ENCODE data around the gene GRM8.

The GRM8 gene

DNA sequence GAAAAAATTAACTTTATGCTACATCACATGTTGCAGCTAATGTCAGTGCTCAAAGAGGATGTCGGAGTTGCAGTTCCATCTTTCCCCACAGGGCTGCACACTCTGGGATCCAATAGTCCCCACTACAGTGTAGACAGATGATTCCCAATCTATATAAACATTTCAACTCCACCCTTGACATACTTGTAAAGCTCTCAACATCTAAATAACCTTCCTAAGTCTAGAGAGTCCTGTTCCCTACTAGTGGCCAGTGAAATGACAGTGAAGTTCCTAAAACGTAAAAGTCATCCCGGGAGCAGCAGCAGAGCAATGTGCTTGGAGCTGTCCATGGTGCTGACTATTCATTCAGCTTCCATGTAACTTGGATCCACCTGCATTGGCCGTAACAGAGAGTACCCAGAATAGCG is 145.1 kb downstream of the GRM8 start:
- no peak overlapping the region for H3K4me3 Mint-ChIP-seq
- ATAC-seq (replicated peaks; ENCODE audit: extremely low read depth, poor library complexity, severe bottlenecking) = no peak
- H3K9me3 Mint-ChIP-seq = peaks cover 27% of the 10 kb centered on the region
- H3K36me3 Mint-ChIP-seq (ENCODE audit: insufficient read depth) = no peaks in the 10 kb centered on the region
- peaks cover 23% of the 10 kb centered on the region for H3K27me3 Mint-ChIP-seq
- H3K4me1 Mint-ChIP-seq = no peaks in the 10 kb centered on the region
- H3K27ac Mint-ChIP-seq (ENCODE audit: low read depth) = no peak overlapping the region
- no peak for DNase-seq (ENCODE audit: low spot score in 2 of 2)

DNA sequence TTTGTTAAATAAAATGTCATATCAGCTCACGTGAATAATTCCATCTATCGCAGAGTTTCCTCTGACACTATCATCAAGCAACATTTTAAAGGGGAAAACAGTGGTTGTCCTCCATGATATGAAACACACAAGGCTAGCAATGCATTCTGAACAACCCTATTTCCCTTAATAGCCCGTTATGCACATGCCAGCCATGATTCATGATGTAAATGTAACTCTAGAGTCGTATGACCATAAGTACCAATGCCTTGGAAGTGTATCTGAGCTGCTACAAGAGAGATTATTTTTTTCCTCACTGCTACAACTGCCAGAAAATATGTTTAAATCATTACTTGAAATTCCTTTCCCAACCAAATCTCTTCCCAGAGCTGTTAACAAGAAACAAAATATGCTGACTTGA is 159.4 kb downstream of the GRM8 start:
- no peak for ATAC-seq (replicated peaks; ENCODE audit: extremely low read depth, poor library complexity, severe bottlenecking)
- Mint-ChIP-seq H3K27me3 (no peaks in the 10 kb centered on the region), H3K4me3 (no peak overlapping the region), H3K36me3 (ENCODE audit: insufficient read depth) (no peaks in the 10 kb centered on the region), H3K9me3 (no peaks in the 10 kb centered on the region), H3K4me1 (no peaks in the 10 kb centered on the region), H3K27ac (ENCODE audit: low read depth) (no peak overlapping the region)
- no peak for DNase-seq (ENCODE audit: low spot score in 2 of 2)

DNA sequence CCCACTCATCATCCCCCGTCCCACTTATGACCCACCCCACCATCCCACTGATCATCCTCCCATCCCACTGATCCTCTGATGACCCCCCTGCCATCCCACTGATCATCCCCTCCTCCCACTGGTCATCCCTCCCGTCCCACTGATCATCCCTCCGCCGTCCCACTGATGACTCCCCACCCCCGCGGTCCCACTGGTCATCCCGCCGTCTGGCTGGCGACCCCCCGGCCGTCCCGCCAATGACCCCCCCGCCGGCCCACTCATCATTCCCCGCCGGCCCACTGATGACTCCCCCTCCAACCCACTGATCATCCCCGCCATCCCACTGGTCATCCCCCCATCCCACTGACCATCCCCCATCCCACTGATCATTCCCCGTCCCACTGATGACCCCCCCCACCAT is 161.1 kb downstream of the GRM8 start:
- Mint-ChIP-seq H3K4me1 (no peaks in the 10 kb centered on the region), H3K36me3 (ENCODE audit: insufficient read depth) (peaks cover 2% of the 10 kb centered on the region), H3K4me3 (no peak overlapping the region), H3K27ac (ENCODE audit: low read depth) (no peak overlapping the region), H3K9me3 (no peaks in the 10 kb centered on the region), H3K27me3 (no peaks in the 10 kb centered on the region)
- ATAC-seq (replicated peaks; ENCODE audit: extremely low read depth, poor library complexity, severe bottlenecking) (no peak), DNase-seq (ENCODE audit: low spot score in 2 of 2) (no peak)

DNA sequence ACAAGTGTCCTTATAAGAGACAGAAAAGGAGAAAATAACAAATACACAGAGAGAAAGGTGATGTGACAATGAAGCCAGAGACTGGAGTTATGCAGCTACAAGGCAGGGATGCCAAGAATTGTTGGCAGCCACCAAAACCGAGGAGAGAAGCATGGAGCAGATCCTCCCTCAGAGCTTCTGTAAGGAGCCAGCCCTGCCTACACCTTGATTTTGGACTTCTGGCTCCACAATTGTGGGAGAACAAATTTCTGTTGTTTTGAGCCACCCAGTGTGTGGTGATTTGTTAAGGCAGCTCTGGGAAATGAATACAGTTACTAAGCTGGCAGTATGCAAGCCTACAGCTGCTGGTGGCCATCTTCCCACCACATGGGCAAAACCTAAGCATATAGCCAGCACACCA is 163.6 kb downstream of the GRM8 start:
- no peaks in the 10 kb centered on the region for H3K27me3 Mint-ChIP-seq
- no peak overlapping the region for H3K27ac Mint-ChIP-seq (ENCODE audit: low read depth)
- H3K36me3 Mint-ChIP-seq (ENCODE audit: insufficient read depth) = peaks cover 2% of the 10 kb centered on the region
- DNase-seq (ENCODE audit: low spot score in 2 of 2) = no peak
- ATAC-seq (replicated peaks; ENCODE audit: extremely low read depth, poor library complexity, severe bottlenecking) = no peak
- no peaks in the 10 kb centered on the region for H3K9me3 Mint-ChIP-seq
- no peak overlapping the region for H3K4me3 Mint-ChIP-seq
- no peaks in the 10 kb centered on the region for H3K4me1 Mint-ChIP-seq

DNA sequence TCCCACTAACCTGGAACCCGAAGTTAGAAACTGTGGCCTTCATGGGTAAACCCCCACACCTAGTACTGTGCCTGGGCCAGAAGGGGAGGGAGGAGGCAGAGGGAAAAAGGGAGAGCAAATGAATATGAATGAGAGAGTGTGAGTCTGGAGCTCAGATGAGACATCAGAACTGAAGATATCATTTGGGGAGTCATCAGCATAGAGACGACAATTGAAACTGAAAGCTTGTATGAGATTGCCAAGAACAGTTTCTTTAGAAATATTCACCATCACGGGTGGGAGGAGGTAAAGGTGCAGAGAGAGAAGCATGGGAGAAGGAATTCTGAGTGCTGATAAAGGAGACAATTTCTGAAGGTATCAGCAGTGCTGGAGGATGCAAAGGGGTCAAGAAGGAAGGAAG is 171.2 kb downstream of the GRM8 start:
- Mint-ChIP-seq H3K27me3 (peaks cover 18% of the 10 kb centered on the region), H3K27ac (ENCODE audit: low read depth) (no peak overlapping the region), H3K4me3 (no peak overlapping the region), H3K9me3 (peaks cover 5% of the 10 kb centered on the region), H3K4me1 (no peaks in the 10 kb centered on the region), H3K36me3 (ENCODE audit: insufficient read depth) (no peaks in the 10 kb centered on the region)
- ATAC-seq (replicated peaks; ENCODE audit: extremely low read depth, poor library complexity, severe bottlenecking) (no peak), DNase-seq (ENCODE audit: low spot score in 2 of 2) (no peak)

DNA sequence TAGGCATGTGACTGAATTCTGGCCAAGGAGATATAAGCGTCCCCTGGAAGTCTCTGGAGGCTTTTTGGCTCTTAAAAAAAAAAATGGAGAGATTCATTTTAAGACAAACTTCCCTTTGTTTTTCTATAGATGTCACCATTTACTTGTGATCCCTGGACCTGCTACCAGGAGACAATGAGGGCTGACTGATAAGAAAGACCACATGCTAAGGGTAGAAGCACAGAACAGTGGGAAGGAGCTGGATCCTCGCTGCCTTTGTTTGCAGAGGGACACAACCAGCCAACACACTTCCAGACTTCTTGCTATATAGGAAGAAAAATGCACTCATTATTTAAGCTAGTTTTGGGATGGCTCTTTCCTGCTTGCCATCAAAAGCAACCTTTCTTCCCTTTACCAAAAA is 172.2 kb downstream of the GRM8 start:
- H3K4me3 Mint-ChIP-seq = no peak overlapping the region
- no peak for DNase-seq (ENCODE audit: low spot score in 2 of 2)
- peaks cover 5% of the 10 kb centered on the region for H3K9me3 Mint-ChIP-seq
- H3K27ac Mint-ChIP-seq (ENCODE audit: low read depth) = no peak overlapping the region
- peaks cover 18% of the 10 kb centered on the region for H3K27me3 Mint-ChIP-seq
- H3K4me1 Mint-ChIP-seq = no peaks in the 10 kb centered on the region
- no peaks in the 10 kb centered on the region for H3K36me3 Mint-ChIP-seq (ENCODE audit: insufficient read depth)
- no peak for ATAC-seq (replicated peaks; ENCODE audit: extremely low read depth, poor library complexity, severe bottlenecking)

DNA sequence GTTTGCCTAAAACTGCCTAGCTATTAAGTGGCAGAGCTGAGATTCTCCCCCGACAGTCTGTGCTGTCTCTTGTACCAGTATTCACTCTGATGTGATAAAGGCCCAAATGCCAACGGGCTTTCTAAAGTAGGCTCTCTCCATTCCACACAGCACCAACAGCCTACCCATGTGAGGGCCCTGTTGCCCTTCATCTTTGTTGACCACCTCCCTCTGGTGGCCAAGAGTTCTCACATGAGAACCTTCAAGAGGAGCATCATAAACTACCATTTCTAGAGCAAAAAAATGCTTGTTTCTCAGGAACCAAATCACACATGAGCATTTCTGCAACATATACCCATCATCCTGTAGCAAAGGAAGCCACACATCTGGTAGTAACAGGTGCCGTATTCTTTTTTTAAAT is 185.8 kb downstream of the GRM8 start:
- no peaks in the 10 kb centered on the region for H3K36me3 Mint-ChIP-seq (ENCODE audit: insufficient read depth)
- peaks cover 13% of the 10 kb centered on the region for H3K27me3 Mint-ChIP-seq
- peaks cover 10% of the 10 kb centered on the region for H3K9me3 Mint-ChIP-seq
- no peak for ATAC-seq (replicated peaks; ENCODE audit: extremely low read depth, poor library complexity, severe bottlenecking)
- no peak overlapping the region for H3K27ac Mint-ChIP-seq (ENCODE audit: low read depth)
- no peaks in the 10 kb centered on the region for H3K4me1 Mint-ChIP-seq
- H3K4me3 Mint-ChIP-seq = no peak overlapping the region
- DNase-seq (ENCODE audit: low spot score in 2 of 2) = no peak

DNA sequence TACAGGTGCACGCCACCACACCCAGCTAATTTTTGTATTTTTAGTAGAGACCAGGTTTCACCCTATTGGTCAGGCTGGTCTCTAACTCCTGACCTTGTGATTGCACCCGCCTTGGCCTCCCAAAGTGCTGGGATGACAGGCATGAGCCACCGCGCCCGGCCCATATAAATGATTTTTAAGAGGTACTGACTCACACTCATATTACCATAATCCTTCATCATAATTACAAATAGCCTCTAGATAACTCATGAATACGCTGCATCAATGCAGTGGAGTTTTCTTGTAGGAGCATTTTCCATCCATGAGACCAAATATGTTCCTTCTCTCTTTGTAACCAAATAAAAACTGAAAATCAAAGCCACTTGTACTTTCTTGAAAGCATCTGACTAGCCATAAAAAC is 193.3 kb downstream of the GRM8 start:
- no peaks in the 10 kb centered on the region for H3K36me3 Mint-ChIP-seq (ENCODE audit: insufficient read depth)
- no peak for ATAC-seq (replicated peaks; ENCODE audit: extremely low read depth, poor library complexity, severe bottlenecking)
- H3K4me1 Mint-ChIP-seq = no peaks in the 10 kb centered on the region
- no peak overlapping the region for H3K27ac Mint-ChIP-seq (ENCODE audit: low read depth)
- DNase-seq (ENCODE audit: low spot score in 2 of 2) = no peak
- peaks cover 18% of the 10 kb centered on the region for H3K9me3 Mint-ChIP-seq
- peaks cover 16% of the 10 kb centered on the region for H3K27me3 Mint-ChIP-seq
- no peak overlapping the region for H3K4me3 Mint-ChIP-seq

DNA sequence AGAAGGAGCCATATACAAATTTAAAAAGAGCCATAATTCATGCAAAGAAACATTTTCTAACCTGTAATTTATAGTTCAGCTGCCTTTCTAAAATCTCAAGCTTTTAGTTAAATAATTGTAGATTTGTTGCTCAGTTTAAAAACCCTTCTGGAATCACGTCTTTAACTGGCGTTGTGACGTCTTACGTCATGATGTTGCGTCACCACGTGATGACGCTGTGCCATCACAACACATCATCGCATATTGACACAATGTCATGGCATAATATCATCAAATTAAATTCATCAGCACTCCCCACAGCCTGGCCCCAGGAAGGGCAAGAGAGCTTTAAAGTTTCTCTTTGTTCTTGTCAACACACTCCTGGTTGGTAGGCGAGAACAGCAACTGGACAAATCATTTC is 194.8 kb downstream of the GRM8 start:
- no peaks in the 10 kb centered on the region for H3K36me3 Mint-ChIP-seq (ENCODE audit: insufficient read depth)
- no peak overlapping the region for H3K27ac Mint-ChIP-seq (ENCODE audit: low read depth)
- peaks cover 9% of the 10 kb centered on the region for H3K9me3 Mint-ChIP-seq
- ATAC-seq (replicated peaks; ENCODE audit: extremely low read depth, poor library complexity, severe bottlenecking) (no peak), DNase-seq (ENCODE audit: low spot score in 2 of 2) (no peak)
- no peak overlapping the region for H3K4me3 Mint-ChIP-seq
- H3K4me1 Mint-ChIP-seq = no peaks in the 10 kb centered on the region
- H3K27me3 Mint-ChIP-seq = peaks cover 12% of the 10 kb centered on the region

DNA sequence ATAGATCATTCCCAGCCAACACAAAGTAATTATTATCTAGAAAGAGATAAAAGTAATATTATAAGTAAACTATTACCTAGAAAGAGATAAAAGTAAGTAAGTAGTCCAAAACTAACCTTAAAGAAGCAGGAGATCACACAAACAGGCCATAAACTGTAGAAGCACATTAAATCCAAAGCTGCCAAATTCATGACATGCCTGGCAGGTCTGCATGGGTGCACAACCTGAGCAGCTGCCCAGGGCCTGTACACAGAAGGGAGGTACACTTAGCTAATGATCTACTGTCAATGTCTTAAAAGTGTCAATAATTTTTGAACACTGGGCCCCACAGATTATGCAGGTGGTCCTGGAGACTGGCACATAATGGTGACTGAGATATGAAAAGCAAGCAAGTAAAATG is 196.5 kb downstream of the GRM8 start:
- Mint-ChIP-seq H3K4me3 (no peak overlapping the region), H3K9me3 (peaks cover 4% of the 10 kb centered on the region), H3K27ac (ENCODE audit: low read depth) (no peak overlapping the region), H3K36me3 (ENCODE audit: insufficient read depth) (no peaks in the 10 kb centered on the region), H3K27me3 (no peaks in the 10 kb centered on the region), H3K4me1 (no peaks in the 10 kb centered on the region)
- ATAC-seq (replicated peaks; ENCODE audit: extremely low read depth, poor library complexity, severe bottlenecking) (no peak), DNase-seq (ENCODE audit: low spot score in 2 of 2) (no peak)

DNA sequence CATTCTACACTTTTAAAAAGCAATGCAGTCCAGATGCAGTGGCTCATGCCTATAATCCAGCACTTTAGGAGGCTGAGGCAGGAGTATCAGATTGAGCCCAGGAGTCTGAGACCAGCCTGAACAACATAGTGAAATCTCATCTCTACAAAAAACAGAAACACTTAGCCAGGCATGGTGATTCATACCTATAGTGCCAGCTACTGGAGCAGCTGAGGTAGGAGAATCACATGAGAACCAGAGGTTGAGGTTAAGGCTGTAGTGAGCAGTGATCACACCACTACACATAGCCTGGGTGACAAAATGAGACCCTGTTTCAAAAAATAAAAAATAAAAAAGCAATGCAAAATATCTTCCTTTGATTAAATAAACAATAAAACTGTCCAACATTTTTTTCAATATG is 205.2 kb downstream of the GRM8 start:
- DNase-seq (ENCODE audit: low spot score in 2 of 2) = no peak
- Mint-ChIP-seq H3K36me3 (ENCODE audit: insufficient read depth) (no peaks in the 10 kb centered on the region), H3K27me3 (no peaks in the 10 kb centered on the region), H3K4me3 (no peak overlapping the region), H3K4me1 (no peaks in the 10 kb centered on the region), H3K27ac (ENCODE audit: low read depth) (no peak overlapping the region), H3K9me3 (peaks cover 13% of the 10 kb centered on the region)
- no peak for ATAC-seq (replicated peaks; ENCODE audit: extremely low read depth, poor library complexity, severe bottlenecking)

DNA sequence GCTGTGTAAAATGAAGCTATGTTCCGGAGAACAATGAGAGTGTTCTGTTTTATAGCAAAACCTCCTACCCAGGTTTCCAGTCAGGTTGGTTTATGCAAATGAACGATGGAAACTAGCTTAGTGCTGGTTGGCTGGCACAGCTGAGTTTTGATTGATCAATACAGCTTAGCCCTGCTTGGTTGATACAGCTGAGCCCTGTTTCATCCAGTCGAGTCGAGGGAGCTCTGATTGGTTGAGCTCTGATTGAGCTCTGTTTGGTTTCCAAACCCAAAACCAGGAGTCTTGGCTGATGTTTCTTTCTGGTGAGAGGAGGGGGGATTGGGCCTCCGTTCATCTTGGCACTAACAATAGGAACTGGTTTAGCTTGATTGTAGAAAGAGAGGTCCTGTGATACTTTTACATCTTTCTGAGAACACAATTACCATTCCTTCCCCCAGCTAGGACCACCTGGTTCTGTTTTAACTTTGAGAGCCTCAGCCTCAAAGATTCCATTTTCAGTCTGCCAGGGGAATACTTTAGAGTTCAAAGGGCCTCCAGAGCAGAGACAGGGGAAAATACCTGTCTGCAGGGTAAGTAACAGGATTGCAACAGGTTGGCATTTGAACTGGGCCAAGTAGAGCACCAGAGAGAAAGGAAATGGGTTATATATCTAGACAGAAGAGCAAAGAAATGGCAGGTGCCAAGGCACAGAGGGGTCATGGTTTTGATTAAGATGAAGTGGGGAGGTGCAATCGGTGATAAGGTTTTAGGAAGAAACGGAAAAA is 210.9 kb downstream of the GRM8 start:
- no peak overlapping the region for H3K27ac Mint-ChIP-seq (ENCODE audit: low read depth)
- ATAC-seq (replicated peaks; ENCODE audit: extremely low read depth, poor library complexity, severe bottlenecking) (no peak), DNase-seq (ENCODE audit: low spot score in 2 of 2) (no peak)
- no peaks in the 10 kb centered on the region for H3K4me1 Mint-ChIP-seq
- H3K9me3 Mint-ChIP-seq = peaks cover 14% of the 10 kb centered on the region
- H3K27me3 Mint-ChIP-seq = peaks cover 19% of the 10 kb centered on the region
- no peak overlapping the region for H3K4me3 Mint-ChIP-seq
- no peaks in the 10 kb centered on the region for H3K36me3 Mint-ChIP-seq (ENCODE audit: insufficient read depth)

DNA sequence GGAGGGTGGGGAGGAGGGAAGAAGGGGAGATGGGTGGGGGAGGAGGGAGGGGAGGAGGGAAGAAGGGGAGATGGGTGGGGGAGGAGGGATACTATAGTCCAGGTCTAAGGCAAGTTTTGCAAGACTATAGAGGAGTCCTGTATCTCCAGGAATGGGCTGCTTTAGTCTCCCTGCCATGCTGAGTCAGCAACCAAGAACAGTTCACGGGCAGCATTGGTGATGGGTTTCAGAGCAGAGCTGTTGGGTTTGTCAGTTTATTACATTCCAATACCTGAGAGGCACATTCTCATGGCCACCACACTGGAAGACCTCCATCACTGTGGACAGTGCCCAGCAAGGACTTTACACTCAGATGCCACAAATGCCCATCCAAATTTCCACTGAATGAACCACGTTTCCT is 212.7 kb downstream of the GRM8 start:
- Mint-ChIP-seq H3K4me1 (no peaks in the 10 kb centered on the region), H3K27me3 (peaks cover 37% of the 10 kb centered on the region), H3K36me3 (ENCODE audit: insufficient read depth) (peaks cover 2% of the 10 kb centered on the region), H3K4me3 (no peak overlapping the region), H3K9me3 (peaks cover 20% of the 10 kb centered on the region), H3K27ac (ENCODE audit: low read depth) (no peak overlapping the region)
- no peak for ATAC-seq (replicated peaks; ENCODE audit: extremely low read depth, poor library complexity, severe bottlenecking)
- DNase-seq (ENCODE audit: low spot score in 2 of 2) = no peak

Measured in central memory CD8-positive, alpha-beta T cell (primary cell).